CD4-positive, alpha-beta memory T cell (primary cell): ENCODE measurements around the gene IP6K2. TPM values are rescaled to one million over a fixed set of nuclear protein-coding genes. Genes with fewer than 3 reads are reported as not detected.
A peak's percentile ranks its signal among the peaks of the same experiment; 100 is the strongest.

Experiments
- CTCF ChIA-PET: fragments of 350-600 bp; sonication (Branson Sonifier 250); formaldehyde crosslinking; loops from one replicate; lab custom pipeline; 2021; ENCODE audit warnings: inconsistent platforms; ENCODE audit not compliant: partially characterized antibody; lab: Charles Lee
- POLR2A ChIA-PET: fragments of 350-600 bp; sonication (Branson Sonifier 250); formaldehyde crosslinking; loops from one replicate; lab custom pipeline; 2021; ENCODE audit not compliant: partially characterized antibody; lab: Charles Lee
- DNase-seq, 5 donors: peaks; one replicate each; pipeline versions ENCODE4 v3.0.0 to v3.0.0-alpha.2; 2020 to 2022; ENCODE audit warnings: mixed read lengths in 1 of 5
- H3K27ac ChIP-seq: one replicate; pipeline ENCODE4 v1.7.0; 2013; ENCODE audit warnings: low read depth, low read length
- H3K27me3 ChIP-seq: 2 replicates; pipeline ENCODE4 v1.7.0; 2013; ENCODE audit warnings: mild to moderate bottlenecking, low read length, moderate library complexity; ENCODE audit not compliant: insufficient read depth
- H3K36me3 ChIP-seq: 2 replicates; pipeline ENCODE4 v1.7.0; 2013; ENCODE audit warnings: mild to moderate bottlenecking, low read length, moderate library complexity; ENCODE audit not compliant: insufficient read depth
- H3K4me1 ChIP-seq: 2 replicates; pipeline ENCODE4 v1.7.0; 2013; ENCODE audit warnings: mild to moderate bottlenecking, low read length, moderate library complexity; ENCODE audit not compliant: insufficient read depth
- H3K4me3 ChIP-seq, 2 donors: one replicate each; pipeline ENCODE4 v1.7.0; 2013; ENCODE audit warnings: low read length in 2 of 2, mild to moderate bottlenecking in 1 of 2
- H3K9me3 ChIP-seq, 2 donors: one replicate each; pipeline ENCODE4 v1.7.0; 2013; ENCODE audit warnings: low read length in 2 of 2, control low read depth in 1 of 2; ENCODE audit not compliant: control insufficient read depth in 1 of 2
- H3K27ac Mint-ChIP-seq, 7 donors: one replicate each; pipeline ENCODE4 v1.8.0; 2020 to 2021; ENCODE audit warnings: mixed read lengths in 7 of 7, mild to moderate bottlenecking in 6 of 7, inconsistent platforms in 3 of 7, moderate library complexity in 3 of 7
- H3K27me3 Mint-ChIP-seq, 2 donors: one replicate each; pipeline ENCODE4 v1.8.0; 2020 to 2021; ENCODE audit warnings: mixed read lengths in 2 of 2
- H3K36me3 Mint-ChIP-seq, 2 donors: one replicate each; pipeline ENCODE4 v1.8.0; 2020 to 2021; ENCODE audit warnings: mixed read lengths in 2 of 2, inconsistent platforms in 1 of 2, mild to moderate bottlenecking in 1 of 2
- H3K4me1 Mint-ChIP-seq, 4 donors: one replicate each; pipeline ENCODE4 v1.8.0; 2020 to 2021; ENCODE audit warnings: mixed read lengths in 4 of 4, mild to moderate bottlenecking in 1 of 4
- H3K4me3 Mint-ChIP-seq, 8 donors: one replicate each; pipeline ENCODE4 v1.8.0; 2020 to 2021; ENCODE audit warnings: mixed read lengths in 8 of 8, mild to moderate bottlenecking in 7 of 8, moderate library complexity in 6 of 8, inconsistent platforms in 3 of 8
- H3K9me3 Mint-ChIP-seq, 8 donors: one replicate each; pipeline ENCODE4 v1.8.0; 2020 to 2021; ENCODE audit warnings: mixed read lengths in 8 of 8, mild to moderate bottlenecking in 5 of 8, inconsistent platforms in 3 of 8, moderate library complexity in 1 of 8
- intact Hi-C: fragments of 100-400 bp; cut with micrococcal nuclease; formaldehyde crosslinking; loops from one replicate; pipeline ENCODE4 v1.15.1; 2023
- polyA plus RNA-seq, 2 donors: library from polyadenylated mRNA; unstranded; fragments of 300-500 nt; fragmentation: Illumina TruSeq; gene quantifications; one replicate each; pipeline ENCODE4 v1.2.3, GENCODE V29; 2021
- total RNA-seq, 2 experiments: library from RNA; stranded (reverse); gene quantifications; one replicate each; pipeline ENCODE4 v1.2.3, GENCODE V29; 2021

IP6K2 gene
- total and polyA plus RNA-seq, 4 experiments from 2014 or later = 49.4 to 91.8 (median 67.4) TPM

DNA sequence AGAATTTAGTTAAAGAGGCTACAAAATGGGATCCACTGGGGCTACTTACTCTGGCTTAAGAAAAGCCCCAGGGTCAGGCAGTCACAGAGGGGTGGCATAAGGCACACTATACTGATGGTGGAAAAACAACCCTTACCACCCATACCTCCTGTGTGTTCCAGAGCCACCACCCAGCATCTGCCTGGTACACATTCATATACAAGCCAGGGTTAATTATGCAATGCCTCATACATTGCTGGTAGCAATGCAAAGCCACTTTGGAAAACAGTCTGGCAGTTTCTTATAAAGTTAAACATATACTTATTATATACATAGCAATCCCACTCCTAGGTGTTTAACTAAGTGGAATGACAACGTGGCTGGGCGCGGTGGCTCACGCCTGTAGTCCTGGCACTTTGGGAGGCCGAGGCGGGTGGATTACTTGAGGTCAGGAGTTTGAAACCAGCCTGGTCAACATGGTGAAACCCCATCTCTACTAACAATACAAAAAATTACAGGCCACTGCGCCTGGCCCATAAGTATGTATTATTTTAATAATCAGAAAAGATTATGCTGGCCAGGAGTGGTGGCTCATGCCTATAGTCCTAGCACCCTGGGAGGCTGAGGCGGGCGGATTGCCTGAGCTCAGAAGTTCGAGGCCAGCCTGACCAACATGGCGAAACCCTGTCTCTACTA is 16.2 kb downstream of the IP6K2 start:
- H3K27me3 Mint-ChIP-seq = no peaks in the 10 kb centered on the region
- H3K9me3 Mint-ChIP-seq = no peaks in the 10 kb centered on the region
- peak overlapping the region in 3 of 7 donors; percentile 22 to 54 (median 29) for H3K27ac Mint-ChIP-seq
- DNase-seq = no peak
- POLR2A ChIA-PET = no interaction called here
- CTCF ChIA-PET = interaction anchor here (0.9 to 1.4 kb wide), 2 partner anchors 9 to 37 kb away, joined by 4 to 7 read pairs; no protein-coding TSS in a partner anchor
- peaks cover 7 to 39% of the 10 kb centered on the region in 2 donors for H3K36me3 Mint-ChIP-seq
- no peak overlapping the region for H3K27ac ChIP-seq
- H3K4me1 Mint-ChIP-seq = peaks cover 29 to 49% (median 36%) of the 10 kb centered on the region in 4 donors
- H3K4me1 ChIP-seq = peaks cover 33% of the 10 kb centered on the region
- intact Hi-C loops = no loop called here
- H3K27me3 ChIP-seq = no peaks in the 10 kb centered on the region
- H3K4me3 ChIP-seq = no peak overlapping the region
- no peaks in the 10 kb centered on the region for H3K9me3 ChIP-seq
- H3K4me3 Mint-ChIP-seq = no peak overlapping the region
- H3K36me3 ChIP-seq = peaks cover 25% of the 10 kb centered on the region

DNA sequence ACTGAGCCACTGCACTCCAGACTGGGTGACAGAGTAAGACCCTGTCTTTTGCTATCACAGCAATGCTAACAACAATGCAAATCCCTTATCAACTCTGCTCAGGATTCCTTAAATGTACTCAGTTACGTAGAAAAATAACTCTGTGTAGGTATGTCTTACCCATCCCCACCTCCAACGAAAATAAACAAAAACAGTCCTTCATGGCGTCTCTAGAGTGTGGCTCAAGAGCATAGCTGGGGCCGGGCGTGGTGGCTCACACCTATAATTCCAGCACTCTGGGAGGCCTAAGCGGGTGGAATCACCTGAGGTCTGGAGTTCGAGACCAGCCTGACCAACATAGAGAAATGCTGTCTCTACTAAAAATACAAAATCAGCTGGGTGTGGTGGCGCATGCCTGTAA is 18.1 kb downstream of the IP6K2 start:
- no peaks in the 10 kb centered on the region for H3K9me3 Mint-ChIP-seq
- Histone ChIP-seq H3K9me3 (no peaks in the 10 kb centered on the region), H3K4me3 (no peak overlapping the region), H3K36me3 (peaks cover 40% of the 10 kb centered on the region), H3K27ac (no peak overlapping the region), H3K4me1 (peaks cover 27% of the 10 kb centered on the region), H3K27me3 (no peaks in the 10 kb centered on the region)
- H3K4me3 Mint-ChIP-seq = no peak overlapping the region
- H3K36me3 Mint-ChIP-seq = peaks cover 11 to 44% of the 10 kb centered on the region in 2 donors
- POLR2A ChIA-PET = interaction anchor here (1.7 kb wide), 1 partner anchor 9 kb away, joined by 3 read pairs; no protein-coding TSS in a partner anchor
- no peak for DNase-seq
- H3K4me1 Mint-ChIP-seq = peaks cover 24 to 41% (median 33%) of the 10 kb centered on the region in 4 donors
- CTCF ChIA-PET = interaction anchor here (0.8 to 2.7 kb wide), 2 partner anchors 11 to 13 kb away, joined by 3 to 5 read pairs; no protein-coding TSS in a partner anchor
- no peak overlapping the region for H3K27ac Mint-ChIP-seq
- H3K27me3 Mint-ChIP-seq = no peaks in the 10 kb centered on the region
- intact Hi-C loops = no loop called here

DNA sequence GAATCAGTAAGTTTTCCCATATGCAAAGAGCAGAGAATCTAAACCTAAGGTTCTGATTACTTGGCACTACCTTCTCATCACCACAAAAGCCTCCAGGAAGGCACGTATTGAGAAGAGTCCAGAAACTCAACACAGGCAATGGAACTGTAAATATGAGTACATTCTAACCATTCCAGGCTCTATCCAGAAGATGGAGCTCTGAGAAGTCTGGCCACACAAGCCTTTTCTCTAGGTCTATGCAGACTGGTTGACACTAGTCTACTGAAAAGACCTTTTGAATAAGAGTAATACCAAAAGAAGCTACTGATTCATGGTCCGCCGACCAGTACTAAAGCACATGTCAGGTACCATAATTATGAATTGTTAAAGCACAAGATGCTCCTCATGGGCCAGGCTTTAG is 19.1 kb downstream of the IP6K2 start:
- no peaks in the 10 kb centered on the region for H3K9me3 Mint-ChIP-seq
- Histone ChIP-seq H3K9me3 (no peaks in the 10 kb centered on the region), H3K27me3 (no peaks in the 10 kb centered on the region), H3K4me3 (no peak overlapping the region), H3K27ac (no peak overlapping the region), H3K4me1 (peaks cover 25% of the 10 kb centered on the region), H3K36me3 (peaks cover 48% of the 10 kb centered on the region)
- H3K36me3 Mint-ChIP-seq = peaks cover 16 to 52% of the 10 kb centered on the region in 2 donors
- DNase-seq = no peak
- H3K4me3 Mint-ChIP-seq = no peak overlapping the region
- intact Hi-C loops = no loop called here
- H3K27ac Mint-ChIP-seq = peak overlapping the region in 1 of 7 donors; percentile 41
- ChIA-PET POLR2A (interaction anchor here (1.7 kb wide), 1 partner anchor 10 kb away, joined by 3 read pairs; no protein-coding TSS in a partner anchor), CTCF (interaction anchor here (0.8 to 2.7 kb wide), 4 partner anchors 9 to 12 kb away, joined by 3 to 6 read pairs (median 4); partner anchors contain the start of gene NCKIPSD)
- no peaks in the 10 kb centered on the region for H3K27me3 Mint-ChIP-seq
- peaks cover 21 to 37% (median 30%) of the 10 kb centered on the region in 4 donors for H3K4me1 Mint-ChIP-seq

DNA sequence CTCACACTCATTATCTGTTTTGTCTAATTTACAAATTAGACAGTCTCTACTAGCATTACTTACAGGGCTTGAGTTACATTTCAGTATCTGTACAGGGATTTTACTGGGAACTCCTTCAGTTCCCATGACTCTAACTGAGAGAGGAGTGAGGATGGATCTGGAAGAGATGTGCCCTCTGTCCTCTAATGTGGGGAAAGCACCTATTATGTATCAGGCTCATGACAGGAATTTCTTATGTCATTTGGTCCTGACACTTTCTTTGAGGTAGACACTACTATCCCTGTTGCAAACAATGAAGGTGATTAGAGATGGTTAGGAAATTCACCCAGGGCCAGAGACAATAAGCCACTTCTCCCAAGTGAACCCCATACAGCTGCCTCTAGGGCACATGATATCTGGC is 20.4 kb downstream of the IP6K2 start:
- H3K36me3 ChIP-seq = peaks cover 55% of the 10 kb centered on the region
- ChIA-PET CTCF (interaction anchor here (2.0 to 2.7 kb wide), 2 partner anchors 9 to 10 kb away, joined by 5 to 6 read pairs; partner anchors contain the start of gene NCKIPSD), POLR2A (interaction anchor here (1.0 kb wide), 1 partner anchor 10 kb away, joined by 5 read pairs; no protein-coding TSS in a partner anchor)
- H3K4me3 Mint-ChIP-seq = no peak overlapping the region
- H3K36me3 Mint-ChIP-seq = peaks cover 18 to 53% of the 10 kb centered on the region in 2 donors
- no peaks in the 10 kb centered on the region for H3K27me3 Mint-ChIP-seq
- no peak overlapping the region for H3K27ac ChIP-seq
- H3K9me3 ChIP-seq = no peaks in the 10 kb centered on the region
- peaks cover 17% of the 10 kb centered on the region for H3K4me1 ChIP-seq
- no peak overlapping the region for H3K4me3 ChIP-seq
- peak overlapping the region in 6 of 7 donors; percentile 24 to 65 (median 36) for H3K27ac Mint-ChIP-seq
- no peaks in the 10 kb centered on the region for H3K9me3 Mint-ChIP-seq
- H3K4me1 Mint-ChIP-seq = peaks cover 14 to 30% (median 22%) of the 10 kb centered on the region in 4 donors
- DNase-seq = no peak
- no peaks in the 10 kb centered on the region for H3K27me3 ChIP-seq
- intact Hi-C loops = no loop called here

DNA sequence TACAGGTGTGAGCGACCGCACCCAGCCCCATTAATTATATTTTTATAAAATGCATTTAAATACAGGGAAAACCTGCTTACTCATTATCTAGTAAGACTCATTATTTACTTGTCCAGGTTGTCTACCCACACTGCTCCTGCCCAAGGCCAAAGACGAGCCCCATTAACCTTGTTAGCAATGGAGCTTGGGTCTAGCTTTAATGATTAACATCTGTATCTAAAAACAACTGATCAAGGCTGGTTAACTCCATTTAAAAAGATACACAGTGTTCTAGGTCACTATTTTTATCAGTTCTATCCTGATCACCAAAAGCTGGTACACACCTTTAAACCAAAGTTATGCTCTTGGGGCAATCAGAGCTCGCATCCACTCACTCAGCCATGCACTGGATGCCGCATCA is 20.9 kb downstream of the IP6K2 start:
- CTCF ChIA-PET = interaction anchor here (2.0 to 2.7 kb wide), 2 partner anchors 8 to 10 kb away, joined by 5 to 6 read pairs; partner anchors contain the start of gene NCKIPSD
- Histone ChIP-seq H3K4me3 (no peak overlapping the region), H3K27ac (no peak overlapping the region), H3K27me3 (no peaks in the 10 kb centered on the region), H3K4me1 (peaks cover 17% of the 10 kb centered on the region), H3K9me3 (no peaks in the 10 kb centered on the region), H3K36me3 (peaks cover 57% of the 10 kb centered on the region)
- Mint-ChIP-seq H3K4me3 (no peak overlapping the region), H3K9me3 (no peaks in the 10 kb centered on the region), H3K36me3 (peaks cover 20 to 56% of the 10 kb centered on the region in 2 donors), H3K27me3 (no peaks in the 10 kb centered on the region), H3K4me1 (peaks cover 14 to 30% (median 22%) of the 10 kb centered on the region in 4 donors), H3K27ac (peak overlapping the region in 4 of 7 donors; percentile 24 to 53 (median 32))
- DNase-seq = no peak
- intact Hi-C loops = no loop called here
- POLR2A ChIA-PET = interaction anchor here (1.0 to 1.1 kb wide), 2 partner anchors 10 to 21 kb away, joined by 3 to 5 read pairs; partner anchors contain the start of gene IP6K2

DNA sequence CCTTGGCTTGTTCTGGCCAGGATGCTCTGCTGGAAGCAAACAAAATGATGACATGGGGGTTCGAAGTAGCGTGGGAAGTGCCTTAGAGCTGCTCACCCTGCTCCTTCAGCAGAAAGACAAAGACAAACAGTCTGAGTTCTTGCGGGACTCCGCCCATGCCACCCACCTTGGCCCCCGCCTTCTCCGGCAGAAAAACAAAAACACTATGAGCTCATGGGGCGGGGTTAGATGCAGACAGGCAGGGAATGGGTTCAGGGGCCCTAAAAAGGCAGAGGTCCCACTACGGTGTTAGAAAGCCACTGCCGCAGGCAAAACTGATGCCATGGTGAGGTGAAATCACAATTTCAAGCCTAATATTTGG is 21.6 kb downstream of the IP6K2 start:
- ChIA-PET CTCF (no interaction called here), POLR2A (interaction anchor here (1.1 kb wide), 1 partner anchor 22 kb away, joined by 3 read pairs; the partner anchor contains the start of gene IP6K2)
- Mint-ChIP-seq H3K27ac (peak overlapping the region in 2 of 7 donors; percentile 29 to 47), H3K36me3 (peaks cover 23 to 60% of the 10 kb centered on the region in 2 donors), H3K4me3 (no peak overlapping the region), H3K9me3 (no peaks in the 10 kb centered on the region), H3K27me3 (no peaks in the 10 kb centered on the region), H3K4me1 (peaks cover 13 to 25% (median 19%) of the 10 kb centered on the region in 4 donors)
- intact Hi-C loops = no loop called here
- Histone ChIP-seq H3K36me3 (peaks cover 59% of the 10 kb centered on the region), H3K4me3 (no peak overlapping the region), H3K9me3 (no peaks in the 10 kb centered on the region), H3K27ac (no peak overlapping the region), H3K4me1 (peaks cover 13% of the 10 kb centered on the region), H3K27me3 (no peaks in the 10 kb centered on the region)
- DNase-seq = no peak
